ENCODE measurements around the gene USP38.

DNA sequence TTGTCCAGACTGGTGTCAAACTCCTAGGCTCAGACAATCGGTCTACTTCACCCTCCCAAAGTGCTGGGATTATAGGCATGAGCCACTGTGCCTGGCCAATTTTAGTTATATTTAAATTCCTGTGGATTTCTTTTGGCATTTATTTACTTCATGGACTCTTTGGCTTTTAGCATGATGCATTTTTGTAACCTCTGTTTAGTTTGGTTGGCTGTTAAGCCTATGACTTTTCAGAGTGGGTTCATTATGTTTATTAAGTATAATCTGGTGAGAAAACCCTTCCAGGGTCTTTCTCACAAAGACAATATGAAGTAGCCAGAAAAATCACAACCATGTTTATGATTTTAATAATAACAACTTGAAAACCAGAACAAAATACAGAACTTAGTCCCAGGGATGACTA lies 49.4 kb downstream of the USP38 start:
- TF ChIP-seq CTCF (conservative IDR thresholded peaks at IDR 0.05; ENCODE audit: low read depth, low read length) (no peak), POLR2A (IDR thresholded peaks at IDR 0.05; ENCODE audit: low read depth, low read length) (no peak), FOS (IDR thresholded peaks at IDR 0.05; ENCODE audit: low read depth, low read length) (no peak), RAD21 (IDR thresholded peaks at IDR 0.05; ENCODE audit: low read length) (no peak), MXI1 (IDR thresholded peaks at IDR 0.05; ENCODE audit: borderline replicate concordance, low read depth, low read length) (no peak), SMC3 (IDR thresholded peaks at IDR 0.05; ENCODE audit: low read depth, low read length) (no peak)
- TF ChIP-seq, protein P1, sequence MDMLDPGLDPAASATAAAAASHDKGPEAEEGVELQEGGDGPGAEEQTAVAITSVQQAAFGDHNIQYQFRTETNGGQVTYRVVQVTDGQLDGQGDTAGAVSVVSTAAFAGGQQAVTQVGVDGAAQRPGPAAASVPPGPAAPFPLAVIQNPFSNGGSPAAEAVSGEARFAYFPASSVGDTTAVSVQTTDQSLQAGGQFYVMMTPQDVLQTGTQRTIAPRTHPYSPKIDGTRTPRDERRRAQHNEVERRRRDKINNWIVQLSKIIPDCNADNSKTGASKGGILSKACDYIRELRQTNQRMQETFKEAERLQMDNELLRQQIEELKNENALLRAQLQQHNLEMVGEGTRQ (IDR thresholded peaks at IDR 0.05; ENCODE audit: low read depth, low read length) = no peak

Data from IMR-90 (cell line).